Activated CD4-positive, CD25-positive, alpha-beta regulatory T cell treated with anti-CD3 and anti-CD28 coated beads, Interleukin-2, amount 50 U/mL, for 16 hours (primary cell): Measurements from ENCODE around the gene RARRES2.

Source experiments
- DNase-seq: peaks from one replicate; pipeline ENCODE4 v3.0.0-alpha.2; 2020; ENCODE audit warnings: low read depth, low spot score

The RARRES2 gene

DNA sequence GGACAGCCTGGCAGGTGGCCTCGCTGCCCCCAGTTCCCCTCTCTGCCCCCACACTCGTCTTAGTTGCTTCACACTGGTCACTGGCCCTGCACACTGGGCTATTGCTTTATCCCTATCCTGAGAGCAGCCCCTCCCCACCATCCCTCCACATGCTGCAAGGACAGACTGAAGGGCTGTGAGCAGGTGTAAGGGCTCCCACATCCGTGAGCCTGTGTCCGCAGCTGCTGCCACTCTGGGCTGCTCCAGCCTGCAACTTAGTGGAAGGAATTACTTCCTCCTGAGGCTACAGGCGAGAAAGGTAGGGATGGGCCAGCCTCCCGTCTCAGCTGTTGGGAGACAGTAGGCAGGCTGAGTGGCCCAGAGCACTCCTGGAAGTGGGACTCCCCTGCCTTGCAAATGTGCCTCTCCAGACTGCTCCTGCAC lies 3.8 kb downstream of the RARRES2 start:
- no peak for DNase-seq

DNA sequence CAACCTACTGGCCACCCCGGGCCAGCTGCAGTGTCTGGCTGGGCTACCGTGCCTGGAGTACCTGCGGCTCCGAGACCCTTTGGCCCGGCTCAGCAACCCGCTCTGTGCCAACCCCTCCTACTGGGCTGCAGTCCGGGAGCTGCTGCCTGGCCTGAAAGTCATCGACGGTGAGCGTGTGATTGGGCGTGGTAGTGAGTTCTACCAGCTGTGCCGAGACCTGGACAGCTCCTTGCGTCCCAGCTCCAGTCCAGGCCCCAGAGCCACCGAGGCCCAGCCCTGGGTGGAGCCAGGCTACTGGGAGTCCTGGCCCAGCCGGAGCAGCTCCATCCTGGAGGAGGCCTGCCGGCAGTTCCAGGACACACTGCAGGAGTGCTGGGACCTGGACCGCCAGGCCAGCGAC lies 4.2 kb downstream of the RARRES2 start:
- no peak for DNase-seq

DNA sequence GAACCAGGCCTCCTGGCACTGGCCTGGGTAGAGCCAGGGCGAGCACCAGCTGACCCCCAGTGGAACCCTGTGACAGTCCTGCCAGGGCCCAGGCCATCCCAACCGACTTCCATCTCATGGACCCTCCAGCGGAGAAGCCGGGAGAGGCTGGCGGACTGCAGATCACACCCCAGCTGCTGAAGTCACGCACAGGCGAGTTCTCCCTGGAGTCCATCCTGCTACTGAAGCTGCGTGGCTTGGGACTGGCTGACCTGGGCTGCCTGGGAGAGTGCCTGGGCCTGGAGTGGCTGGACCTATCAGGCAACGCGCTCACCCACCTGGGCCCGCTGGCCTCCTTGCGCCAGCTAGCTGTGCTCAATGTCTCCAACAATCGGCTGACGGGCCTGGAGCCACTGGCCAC lies 4.7 kb downstream of the RARRES2 start:
- DNase-seq, result no peak

DNA sequence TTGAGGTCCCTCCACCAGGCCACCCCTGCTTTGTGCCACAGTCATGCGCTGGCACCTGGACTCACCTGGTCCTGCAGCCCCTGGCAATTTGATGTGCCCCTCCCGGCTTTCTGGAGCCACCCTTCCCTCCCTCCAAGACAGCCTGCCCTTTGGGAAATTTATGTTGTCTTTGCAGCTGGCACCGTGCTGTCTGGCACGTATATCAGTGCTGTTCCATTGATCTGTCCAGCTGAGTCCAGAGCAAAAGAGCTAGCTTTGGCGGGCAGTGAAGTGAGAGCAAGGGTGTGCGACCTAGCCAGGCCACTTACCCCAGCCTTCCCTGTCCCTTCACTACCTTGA lies 5.7 kb downstream of the RARRES2 start:
- no peak for DNase-seq

DNA sequence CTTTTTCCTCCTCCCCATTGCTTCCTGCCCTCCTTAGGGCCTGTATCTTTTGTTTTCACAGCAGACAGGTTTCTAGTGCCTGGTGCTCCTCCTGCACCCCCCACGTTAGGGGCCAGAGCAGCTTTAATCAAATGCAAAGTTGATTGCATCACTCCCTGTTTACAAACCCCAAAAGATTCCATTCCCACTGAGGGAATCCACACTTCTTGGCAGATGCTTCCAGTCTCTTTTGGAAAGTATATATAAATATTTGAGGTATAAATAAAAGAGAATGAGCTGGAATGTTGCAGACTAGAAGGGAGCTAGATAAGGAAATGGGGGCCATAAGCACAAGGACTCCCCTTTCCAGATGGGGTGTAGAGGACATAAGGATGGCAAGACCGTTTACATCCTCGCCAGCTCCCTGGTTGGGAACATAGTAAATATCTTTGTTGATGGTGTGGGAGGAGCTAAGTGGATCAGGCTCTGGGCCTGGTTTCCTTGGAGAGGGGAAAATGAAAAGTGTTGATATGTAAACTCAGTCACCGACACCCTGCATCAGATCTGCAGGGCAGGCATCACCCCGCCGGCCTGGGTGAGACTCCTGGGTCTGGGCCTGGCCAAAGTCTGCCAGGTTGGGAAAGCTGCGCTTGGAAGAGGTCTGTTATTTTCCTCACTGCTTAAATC lies 6.2 kb downstream of the RARRES2 start:
- no peak for DNase-seq

DNA sequence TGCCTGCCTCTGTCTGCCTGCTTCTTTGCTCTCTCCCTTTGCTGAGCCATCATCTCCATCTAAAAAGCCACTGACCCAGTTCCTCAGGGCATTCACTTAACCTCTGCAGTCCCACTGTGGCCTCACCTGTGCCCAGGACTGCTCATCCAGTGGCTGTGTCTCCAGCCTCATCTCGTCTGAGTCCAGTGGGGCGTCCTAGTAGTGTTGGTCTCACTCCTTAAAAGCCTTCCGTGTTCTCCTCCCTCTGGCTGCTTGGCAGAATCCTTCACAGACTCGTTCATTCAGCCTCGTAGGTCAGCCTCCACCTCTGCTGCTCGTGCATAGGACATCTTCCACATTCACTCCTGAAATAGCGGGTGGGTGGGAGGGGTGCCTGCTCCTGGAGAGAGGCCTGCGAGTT lies 7.3 kb downstream of the RARRES2 start:
- no peak for DNase-seq

DNA sequence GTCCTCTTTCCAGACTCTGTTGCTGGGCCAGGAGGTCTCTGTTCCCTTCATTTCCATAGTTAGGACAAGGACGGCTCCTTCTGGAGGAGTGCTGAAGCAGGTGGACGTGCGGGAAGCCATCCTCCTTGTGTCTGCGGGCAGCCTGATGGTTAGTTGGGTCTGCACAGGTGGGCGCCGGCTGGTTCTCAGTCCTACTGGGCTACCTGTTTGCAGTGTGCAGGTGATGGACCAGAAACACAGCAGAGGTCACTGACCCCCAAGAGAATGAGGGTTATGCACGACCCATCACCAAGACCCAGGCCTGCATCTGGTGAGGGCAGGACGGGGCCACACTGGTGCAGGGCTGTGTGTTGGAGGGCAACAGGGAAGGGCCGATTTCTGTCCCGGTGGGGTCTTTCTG lies 7.8 kb downstream of the RARRES2 start:
- no peak for DNase-seq

DNA sequence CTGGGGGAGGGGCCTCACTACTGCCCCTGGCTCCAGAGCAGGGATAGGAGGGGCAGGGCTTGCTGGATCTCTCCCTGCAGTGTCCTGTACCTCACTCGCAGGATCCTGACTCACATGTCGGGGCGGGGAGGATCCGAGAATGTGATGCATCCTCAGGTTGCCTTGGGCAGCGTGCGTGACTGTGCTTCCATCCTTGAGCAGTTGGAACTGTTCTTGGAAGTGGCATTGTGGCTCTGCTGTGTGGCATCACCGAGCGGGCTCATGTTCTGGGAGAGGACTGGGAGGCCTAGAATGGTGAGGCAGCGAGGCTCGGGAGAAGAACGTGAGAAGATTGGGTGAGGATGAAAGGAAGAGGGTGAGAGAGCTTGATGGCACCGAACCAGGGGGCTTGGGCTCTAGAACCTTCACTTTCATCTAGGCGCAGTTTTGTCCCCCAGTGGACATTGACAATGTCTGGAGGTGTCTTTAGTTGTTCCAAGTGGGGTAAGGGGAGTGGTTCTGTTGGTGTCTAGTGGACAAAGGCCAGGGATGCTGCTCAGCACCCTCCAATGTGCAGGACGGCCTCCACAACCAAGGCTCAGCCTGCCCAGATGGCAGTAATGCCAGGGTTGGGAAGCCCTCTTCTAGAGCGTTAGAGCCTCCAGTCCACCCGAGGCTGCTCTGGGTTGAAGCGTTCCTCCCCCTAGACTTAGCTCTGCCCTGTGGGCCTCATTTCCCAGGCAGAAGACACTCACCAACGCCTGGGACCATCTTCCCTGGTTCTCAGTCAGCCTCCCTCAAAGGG lies 8.4 kb downstream of the RARRES2 start:
- no peak for DNase-seq

DNA sequence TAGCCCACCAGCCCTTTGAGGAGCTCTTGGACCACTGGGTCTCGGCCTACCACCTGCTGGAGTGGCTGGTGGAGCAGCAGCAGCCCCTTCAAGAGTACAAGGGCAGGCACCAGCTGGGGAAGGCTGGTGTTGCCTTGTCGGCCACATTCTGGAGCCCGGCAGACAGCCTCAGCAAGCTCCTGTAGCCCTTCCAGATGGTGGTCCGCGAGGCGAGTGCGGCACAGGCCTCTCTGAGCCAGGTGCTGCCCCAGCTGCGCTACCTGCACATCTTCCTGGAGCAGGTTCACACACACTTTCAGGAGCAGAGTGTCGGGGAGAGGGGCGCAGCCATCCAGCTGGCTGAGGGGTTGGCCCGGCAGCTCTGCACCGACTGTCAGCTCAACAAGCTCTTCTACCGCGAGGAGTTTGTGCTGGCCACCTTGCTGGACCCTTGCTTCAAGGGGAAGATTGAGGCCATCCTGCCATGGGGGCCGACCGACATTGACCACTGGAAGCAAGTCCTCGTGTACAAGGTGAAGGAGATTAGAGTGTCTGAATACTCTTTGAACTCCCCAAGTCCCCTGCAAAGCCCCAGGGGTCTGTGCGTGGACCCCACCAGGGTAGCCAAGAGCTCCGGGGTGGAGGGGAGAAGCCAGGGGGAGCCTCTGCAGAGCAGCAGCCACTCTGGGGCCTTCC lies 11.1 kb downstream of the RARRES2 start:
- DNase-seq, result no peak

DNA sequence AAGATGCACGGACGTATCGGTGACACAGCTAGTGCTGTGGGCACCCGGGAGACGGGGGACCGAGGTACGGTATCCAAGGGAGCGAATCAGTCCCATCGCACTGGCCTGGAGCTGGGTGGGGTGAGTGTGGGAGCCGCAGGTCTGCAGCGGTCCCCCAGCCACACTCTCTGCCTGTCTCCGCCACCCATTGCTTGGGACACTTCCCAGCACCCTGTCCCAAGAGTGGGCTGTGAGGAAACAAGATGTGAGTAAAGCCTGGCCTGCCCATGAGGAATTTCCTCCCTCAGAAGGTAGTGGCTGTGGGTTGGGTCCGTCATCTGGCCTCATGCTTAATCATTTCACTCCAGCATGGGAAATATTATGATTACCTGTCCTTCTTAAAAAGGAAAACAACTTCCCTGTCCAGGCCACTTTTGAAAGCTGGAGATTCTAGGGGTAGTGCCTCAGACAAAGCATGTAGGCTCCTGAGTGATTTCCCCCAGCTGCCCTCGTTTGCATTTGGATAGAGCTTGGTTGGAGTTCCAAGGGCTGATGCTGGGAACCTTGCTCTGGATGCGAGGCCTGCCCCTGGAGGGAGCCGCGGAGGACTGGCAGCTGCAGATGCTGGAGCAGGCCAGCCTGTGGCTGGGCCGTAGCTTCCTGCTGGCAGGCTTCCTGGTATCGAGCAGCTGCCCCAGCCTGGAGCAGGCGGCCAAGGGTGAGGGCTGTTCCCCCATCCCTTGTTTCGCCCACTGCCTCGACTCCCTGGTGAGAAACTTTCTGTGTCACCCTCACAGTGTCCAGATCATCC lies 11.9 kb downstream of the RARRES2 start:
- DNase-seq, result no peak

DNA sequence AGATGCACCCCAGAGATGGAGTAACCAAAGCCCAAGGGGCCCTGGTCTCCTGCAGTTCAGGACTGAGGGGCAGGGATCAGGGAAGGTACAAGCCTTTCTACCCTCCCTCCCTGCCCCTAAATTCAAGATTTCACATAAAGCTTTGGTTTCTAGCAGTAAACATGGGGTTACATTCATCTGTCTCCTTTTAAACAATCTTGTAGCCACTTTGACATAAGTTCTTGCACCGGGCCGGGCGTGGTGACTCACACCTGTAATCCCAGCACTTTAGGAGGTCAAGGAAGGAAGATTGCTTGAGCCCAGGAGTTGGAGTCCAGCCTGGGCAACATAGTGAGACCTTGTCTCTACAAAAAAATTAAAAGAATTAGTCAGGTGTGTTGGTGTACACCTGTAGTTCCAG lies 14.1 kb downstream of the RARRES2 start:
- DNase-seq, result no peak

DNA sequence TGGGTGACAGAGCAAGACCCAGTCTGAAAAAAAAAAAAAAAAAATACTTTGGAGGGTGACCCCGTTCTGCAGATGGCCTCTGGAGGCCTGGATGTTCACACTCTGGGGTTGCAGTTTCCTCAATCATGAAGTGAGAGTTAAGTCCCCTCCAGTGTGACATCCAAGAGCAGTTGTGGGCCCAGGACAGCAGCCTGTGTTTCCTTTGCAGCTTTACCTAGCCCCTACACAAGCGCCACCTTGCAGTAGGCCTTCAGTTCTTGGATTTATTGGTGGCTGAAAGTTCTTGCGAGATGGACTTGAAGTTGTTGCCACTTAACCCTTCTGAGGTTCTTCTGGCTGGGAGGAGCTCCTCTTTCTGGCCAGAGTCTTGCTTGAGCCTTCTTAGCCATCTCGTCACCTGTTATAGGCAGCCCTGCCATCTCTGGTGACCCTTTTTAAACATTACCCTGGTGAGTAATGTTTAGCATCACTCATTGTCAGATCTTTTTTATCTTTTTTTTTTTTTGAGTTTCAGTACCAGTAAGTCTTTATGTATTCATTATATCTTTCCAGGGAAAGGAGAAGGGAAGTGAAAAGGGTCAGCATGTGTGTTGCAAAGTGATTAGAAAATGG lies 14.7 kb downstream of the RARRES2 start:
- DNase-seq, result no peak

DNA sequence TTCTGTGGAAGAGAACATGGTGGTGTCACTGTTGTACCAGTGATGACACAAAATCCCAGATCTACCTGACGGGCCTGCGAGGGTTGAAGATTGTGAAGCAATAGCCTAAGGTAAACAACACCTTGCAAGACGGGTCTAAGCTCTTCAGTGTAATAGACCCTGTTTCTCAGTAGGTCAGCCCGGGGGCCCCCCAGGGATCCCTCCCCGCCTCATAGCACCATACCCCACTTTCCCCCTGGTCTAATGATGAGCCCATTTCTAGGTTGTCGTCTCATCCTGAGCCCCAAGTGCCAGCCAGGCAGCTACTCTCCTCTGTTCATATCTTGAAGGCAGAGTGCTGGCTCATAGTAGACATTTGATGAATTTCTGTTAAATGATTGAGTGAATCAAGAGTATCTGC lies 15.5 kb downstream of the RARRES2 start:
- DNase-seq, result no peak

DNA sequence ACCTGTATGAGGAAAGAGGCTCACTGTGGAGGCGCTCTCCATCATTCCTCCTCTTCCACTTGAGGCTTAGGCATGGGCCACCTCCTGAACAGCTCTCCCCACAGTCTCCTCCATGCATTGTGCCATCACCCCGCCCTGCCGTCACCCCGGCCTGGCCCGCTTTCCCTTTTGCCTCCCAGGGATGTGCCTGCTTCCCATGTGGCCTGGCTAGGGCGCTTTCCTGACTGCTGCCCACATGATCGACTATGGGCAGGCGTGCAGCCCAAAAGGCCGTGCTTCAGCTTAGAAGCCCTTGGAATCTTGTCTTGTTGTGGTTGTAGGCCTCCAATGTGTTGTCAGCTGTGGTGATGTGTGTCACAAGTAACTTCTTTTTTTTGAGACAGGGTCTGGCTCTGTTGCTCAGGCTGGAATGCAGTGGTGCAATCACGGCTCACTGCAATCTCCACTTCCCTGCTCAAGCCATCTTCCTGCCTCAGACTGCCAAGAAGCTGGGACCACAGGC lies 16.3 kb downstream of the RARRES2 start:
- no peak for DNase-seq

DNA sequence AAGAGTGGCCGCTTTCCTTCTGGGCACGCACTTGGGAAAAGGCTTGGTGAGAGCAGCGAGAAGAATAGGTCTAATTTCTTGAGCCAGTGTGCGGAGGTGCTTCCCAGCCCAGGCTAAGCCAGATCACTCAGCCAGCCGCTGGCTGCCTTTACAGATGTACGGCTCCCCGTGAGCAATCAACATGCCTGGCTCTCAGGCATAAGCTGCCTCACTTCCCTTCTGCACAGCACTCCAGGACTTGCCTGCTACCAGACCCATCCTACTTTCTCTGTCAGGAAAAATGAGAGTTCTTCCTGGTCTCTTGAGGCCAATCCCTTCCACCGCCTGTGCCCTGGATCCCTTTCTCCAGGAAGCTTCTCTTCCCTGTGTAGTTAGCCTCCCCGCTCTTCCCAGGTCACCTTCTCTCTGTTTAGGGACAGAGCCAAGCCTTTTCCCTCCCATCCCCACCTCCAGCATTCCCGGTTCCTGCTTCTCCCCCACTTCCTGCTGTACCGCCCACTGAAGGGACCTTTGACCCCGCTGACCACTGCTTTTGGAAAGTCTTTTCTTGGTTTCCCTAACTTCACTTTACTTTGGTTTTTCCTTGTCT lies 17.0 kb downstream of the RARRES2 start:
- DNase-seq, result no peak

DNA sequence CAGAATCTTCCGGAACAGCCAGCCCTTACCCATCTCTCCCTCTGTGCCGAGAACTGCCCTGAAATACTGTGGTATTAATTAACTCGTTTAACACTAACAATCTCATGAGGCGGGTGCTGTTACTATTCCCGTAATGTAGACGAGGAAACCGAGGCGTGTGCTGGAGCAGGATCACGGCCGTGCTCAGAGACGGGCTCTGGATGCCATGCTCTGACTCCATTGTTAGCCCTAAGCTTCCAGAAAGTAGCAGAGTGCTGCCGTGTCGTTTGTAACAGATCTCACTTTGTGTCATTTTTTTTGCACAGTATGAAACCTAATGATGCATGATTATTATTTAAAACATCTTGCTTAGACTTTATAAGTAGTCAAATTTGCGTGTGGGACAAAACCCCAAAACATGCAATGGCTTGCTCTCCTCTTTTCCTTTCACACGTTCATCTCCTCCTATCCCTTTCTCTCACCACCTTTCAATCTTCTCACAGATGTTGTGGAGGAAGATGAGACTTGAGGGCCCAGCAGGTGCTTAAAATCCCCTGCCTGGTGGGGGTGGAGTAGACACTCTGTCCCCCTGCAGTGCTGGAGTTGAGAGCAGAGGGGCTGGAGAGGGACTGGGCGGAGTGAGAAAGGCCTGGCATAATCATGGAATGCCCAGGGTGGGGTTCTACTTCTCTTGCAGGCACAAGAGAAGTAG lies 17.6 kb downstream of the RARRES2 start:
- no peak for DNase-seq

DNA sequence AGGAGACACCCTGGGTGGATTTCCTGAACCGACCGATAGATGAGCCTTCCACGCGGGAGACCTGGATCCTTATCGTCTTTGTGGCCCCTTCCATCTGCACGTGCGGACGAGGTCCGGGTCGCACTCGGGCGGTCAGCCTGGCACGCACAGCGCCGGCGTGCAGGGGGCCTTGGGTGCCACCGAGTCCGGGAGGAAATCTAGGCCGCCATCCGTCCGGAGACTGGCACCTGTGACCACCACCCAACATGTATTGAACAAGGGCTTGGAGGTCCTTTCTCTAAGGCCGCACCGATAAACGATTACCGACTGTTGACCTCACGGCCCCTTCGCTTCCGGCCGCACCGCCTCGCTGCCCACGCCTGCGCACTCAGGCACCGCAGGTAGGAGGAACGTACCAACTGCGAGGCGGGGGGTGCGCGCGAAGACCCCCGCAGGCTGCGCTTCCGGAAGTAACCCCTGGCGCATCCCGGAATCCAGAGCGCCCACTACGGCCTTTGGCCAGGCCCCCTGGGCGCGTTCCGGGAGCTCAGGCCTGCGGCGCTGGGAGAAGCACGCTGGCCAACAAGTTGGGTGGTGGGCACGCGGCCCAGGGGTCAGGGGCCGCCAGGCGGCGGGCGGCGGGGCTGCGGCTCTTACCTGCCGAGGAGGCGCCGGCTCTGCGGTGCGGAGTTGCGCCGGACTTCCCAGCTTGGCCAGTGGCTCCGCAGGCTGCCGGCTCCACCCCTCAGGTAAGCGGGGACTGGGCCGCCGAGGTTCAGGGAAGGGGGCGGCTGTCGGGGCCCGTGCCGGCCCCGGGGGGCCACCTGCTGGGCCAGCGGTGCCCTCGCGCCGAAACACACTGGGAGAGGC lies 18.4 kb downstream of the RARRES2 start, which contains the start of the genes ACTR3C and LRRC61:
ACTR3C (minus strand) TSS at position 713 of the 849 bp plus-strand sequence. CDS start 28,249 bp downstream, outside the sequence.
LRRC61 (plus strand) TSS at position 523 of the 849 bp plus-strand sequence. CDS start 13,507 bp downstream, outside the sequence.
- DNase-seq, result no peak

DNA sequence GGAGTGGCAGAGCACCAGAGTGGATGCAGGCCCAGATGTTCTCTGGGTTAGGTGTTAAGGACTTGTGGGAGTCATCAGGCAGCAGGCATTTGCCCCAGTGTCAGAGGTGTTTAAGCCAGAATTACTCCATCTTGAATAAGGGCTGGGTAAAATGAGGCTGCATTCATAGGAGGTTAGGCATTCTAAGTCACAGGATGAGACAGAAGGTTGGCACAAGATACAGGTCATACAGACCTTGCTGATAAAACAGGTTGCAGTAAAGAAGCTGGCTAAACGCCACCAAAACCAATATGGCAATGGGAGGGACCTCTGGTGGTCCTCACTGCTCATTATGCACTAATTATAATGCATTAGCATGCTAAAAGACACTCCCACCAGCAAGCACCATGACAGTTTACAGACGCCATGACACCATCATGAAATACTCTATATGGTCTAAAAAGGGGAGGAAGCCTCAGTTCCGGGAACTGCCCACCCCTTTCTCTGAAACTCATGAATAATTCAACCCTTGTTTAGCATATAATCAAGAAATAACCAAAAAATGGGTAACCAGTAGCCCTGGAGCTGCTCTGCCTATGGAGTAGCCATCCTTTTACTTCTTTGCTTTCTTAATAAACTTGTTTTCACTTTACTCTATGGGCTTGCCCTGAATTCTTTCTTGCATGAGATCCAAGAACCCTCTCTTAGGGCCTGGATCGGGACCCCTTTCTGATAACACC lies 19.2 kb downstream of the RARRES2 start:
- DNase-seq, result peak; percentile 29

DNA sequence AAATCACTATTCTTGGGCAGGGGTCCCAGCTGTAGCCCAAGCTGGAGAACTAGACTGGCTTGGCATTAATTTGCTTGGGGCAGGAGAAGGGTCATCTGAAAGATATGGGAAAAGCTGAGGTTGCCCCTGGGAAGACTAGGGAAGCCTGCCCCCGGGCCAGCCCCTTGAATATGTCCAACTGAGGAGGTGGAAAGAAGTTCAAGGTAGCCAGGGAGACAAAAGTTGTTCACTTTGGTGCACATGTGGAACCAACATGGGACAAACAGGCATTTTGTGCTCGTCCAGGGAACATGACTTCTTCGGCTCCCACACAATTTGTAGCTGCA lies 19.7 kb downstream of the RARRES2 start:
- DNase-seq, result no peak
